BE2C (cell line): ENCODE results near the gene ACE2.

Source experiments
- DNase-seq: peaks from one replicate; pipeline ENCODE4 v3.0.0-alpha.2; 2020
- H3K27me3 ChIP-seq: fragments of 250-450 bp; sonication (Bioruptor Pico); 2 replicates; pipeline ENCODE4 v1.5.1; 2020; ENCODE audit warnings: mild to moderate bottlenecking
- H3K36me3 ChIP-seq: fragments of 250-450 bp; sonication (Bioruptor Pico); 2 replicates; pipeline ENCODE4 v1.5.1; 2020; ENCODE audit warnings: mild to moderate bottlenecking
- H3K4me1 ChIP-seq: fragments of 250-450 bp; sonication (Bioruptor Pico); 2 replicates; pipeline ENCODE4 v1.5.1; 2020
- H3K4me3 ChIP-seq: 2 replicates; pipeline ENCODE4 v1.5.1; 2011; ENCODE audit warnings: low read depth, low read length
- H3K9me3 ChIP-seq: fragments of 250-450 bp; sonication (Bioruptor Pico); 2 replicates; pipeline ENCODE4 v1.5.1; 2020
- TF ChIP-seq, protein P1 (sequence below): IDR thresholded peaks from 2 replicates; pipeline ENCODE4 v1.5.1; 2012; ENCODE audit warnings: mild to moderate bottlenecking, low read depth, low read length

Gene ACE2

DNA sequence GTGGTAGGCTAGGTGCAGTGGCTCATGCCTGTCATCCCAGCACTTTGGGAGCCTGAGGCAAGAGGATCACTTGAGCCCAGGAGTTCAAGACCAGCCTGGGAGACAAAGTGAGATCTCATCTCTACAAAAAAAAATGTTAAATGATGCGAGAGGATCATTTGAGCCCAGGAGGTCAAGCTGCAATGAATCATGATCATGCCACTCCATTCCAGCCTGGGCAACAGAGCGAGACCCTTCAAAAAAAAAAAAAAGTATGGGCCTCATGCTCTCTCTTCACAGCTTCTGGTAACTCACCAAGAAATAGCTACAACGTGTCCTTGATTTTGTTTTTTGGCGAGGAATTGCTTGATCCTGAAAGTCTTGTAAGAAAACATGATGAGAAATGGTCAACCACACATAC lies 1.3 kb downstream of the ACE2 start:
- H3K4me3 ChIP-seq: no peak overlapping the region
- TF ChIP-seq, protein P1, sequence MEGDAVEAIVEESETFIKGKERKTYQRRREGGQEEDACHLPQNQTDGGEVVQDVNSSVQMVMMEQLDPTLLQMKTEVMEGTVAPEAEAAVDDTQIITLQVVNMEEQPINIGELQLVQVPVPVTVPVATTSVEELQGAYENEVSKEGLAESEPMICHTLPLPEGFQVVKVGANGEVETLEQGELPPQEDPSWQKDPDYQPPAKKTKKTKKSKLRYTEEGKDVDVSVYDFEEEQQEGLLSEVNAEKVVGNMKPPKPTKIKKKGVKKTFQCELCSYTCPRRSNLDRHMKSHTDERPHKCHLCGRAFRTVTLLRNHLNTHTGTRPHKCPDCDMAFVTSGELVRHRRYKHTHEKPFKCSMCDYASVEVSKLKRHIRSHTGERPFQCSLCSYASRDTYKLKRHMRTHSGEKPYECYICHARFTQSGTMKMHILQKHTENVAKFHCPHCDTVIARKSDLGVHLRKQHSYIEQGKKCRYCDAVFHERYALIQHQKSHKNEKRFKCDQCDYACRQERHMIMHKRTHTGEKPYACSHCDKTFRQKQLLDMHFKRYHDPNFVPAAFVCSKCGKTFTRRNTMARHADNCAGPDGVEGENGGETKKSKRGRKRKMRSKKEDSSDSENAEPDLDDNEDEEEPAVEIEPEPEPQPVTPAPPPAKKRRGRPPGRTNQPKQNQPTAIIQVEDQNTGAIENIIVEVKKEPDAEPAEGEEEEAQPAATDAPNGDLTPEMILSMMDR: no peak
- no peaks in the 10 kb centered on the region for H3K9me3 ChIP-seq
- H3K4me1 ChIP-seq: no peaks in the 10 kb centered on the region
- no peak for DNase-seq
- H3K27me3 ChIP-seq: no peaks in the 10 kb centered on the region
- no peaks in the 10 kb centered on the region for H3K36me3 ChIP-seq

DNA sequence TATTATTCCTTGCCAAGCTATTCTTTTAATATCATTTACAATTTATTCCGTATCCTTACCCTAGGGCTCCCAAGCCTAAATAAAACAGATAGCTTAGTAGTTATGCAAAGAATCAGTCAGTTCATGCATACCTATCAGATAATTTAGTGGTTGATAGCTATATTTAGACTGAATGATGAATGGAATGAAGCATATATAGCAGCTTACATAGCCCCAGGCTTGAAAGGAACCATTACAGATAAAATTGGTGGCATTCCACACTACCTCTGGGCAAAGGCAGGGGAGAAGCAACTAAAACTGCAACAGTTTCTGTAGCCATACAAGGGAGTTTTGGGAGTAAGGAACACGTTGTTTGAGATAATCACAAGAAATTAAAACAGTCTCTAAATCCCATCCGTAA lies 2.7 kb downstream of the ACE2 start:
- Histone ChIP-seq H3K9me3 (no peaks in the 10 kb centered on the region), H3K4me3 (no peak overlapping the region), H3K4me1 (no peaks in the 10 kb centered on the region), H3K27me3 (no peaks in the 10 kb centered on the region), H3K36me3 (no peaks in the 10 kb centered on the region)
- no peak for DNase-seq
- TF ChIP-seq, protein P1: no peak

DNA sequence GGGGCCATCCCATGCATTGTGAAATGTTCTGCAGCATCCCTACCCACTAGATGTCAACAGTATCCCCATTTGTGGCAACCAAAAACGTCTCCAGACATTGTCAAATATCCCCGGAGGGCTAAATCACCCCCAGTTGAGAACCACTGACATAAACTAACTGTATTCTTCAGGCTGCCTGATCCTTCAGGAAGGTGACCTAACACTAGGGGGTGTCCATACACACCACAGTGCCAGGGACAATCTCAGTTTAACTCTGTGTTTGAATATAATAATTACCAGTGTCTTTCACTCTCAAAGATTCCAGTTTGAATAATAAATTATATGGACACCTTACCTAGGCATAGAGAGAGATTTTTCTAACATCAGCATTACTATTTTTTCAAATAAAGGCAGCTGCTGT lies 6.4 kb downstream of the ACE2 start:
- H3K36me3 ChIP-seq: no peaks in the 10 kb centered on the region
- TF ChIP-seq, protein P1: 0 out of 2 replicates have a peak, but pooled peaks have one; percentile 8
- H3K4me1 ChIP-seq: no peaks in the 10 kb centered on the region
- H3K9me3 ChIP-seq: no peaks in the 10 kb centered on the region
- DNase-seq: no peak
- no peak overlapping the region for H3K4me3 ChIP-seq
- no peaks in the 10 kb centered on the region for H3K27me3 ChIP-seq

DNA sequence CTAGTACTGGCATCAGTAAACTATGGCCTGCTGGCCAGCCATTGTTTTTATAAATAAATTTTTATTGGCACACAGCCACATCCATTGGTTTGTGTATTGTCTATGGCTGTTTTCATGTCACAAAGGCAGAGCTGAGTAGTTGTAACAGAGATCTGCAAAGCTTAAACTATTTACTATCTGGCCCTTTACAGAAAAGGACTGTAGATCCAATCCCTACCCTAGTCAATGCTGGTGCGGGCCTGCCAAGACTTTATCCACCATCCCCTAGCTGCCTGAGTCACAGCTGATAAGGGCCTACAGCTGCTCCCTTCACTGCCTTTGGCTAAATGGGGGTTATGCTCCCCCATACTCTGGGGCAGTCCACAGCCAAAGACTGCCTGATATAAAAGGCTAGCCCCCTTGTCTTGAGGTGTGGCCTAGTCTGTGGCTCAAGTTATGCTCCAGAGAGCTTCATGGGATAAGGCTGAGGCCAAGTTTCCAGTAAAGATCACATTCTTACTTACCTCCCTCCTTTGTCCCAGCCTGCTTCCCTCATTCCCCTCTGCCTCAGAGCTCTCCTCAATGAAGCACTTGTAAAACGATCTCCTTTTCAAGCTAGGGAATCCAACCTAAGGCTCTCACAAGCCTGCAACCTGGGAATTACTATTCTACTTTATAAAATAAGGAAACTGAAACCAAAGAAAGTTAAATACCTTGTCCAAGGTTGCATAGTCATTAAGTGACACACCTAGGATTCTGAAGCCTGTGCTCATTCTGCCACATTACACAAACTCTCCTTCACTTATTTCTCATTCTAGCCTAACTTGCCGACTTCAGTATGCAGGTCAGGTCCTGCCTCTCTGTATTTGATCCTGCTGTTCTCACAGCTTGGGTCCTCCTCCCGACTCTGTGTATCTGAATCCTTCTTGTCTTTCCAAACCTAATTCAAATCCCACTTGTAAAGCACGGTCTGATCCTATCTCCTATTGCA lies 20.7 kb downstream of the ACE2 start:
- TF ChIP-seq, protein P1: no peak
- Histone ChIP-seq H3K4me3 (no peak overlapping the region), H3K4me1 (no peaks in the 10 kb centered on the region), H3K27me3 (no peaks in the 10 kb centered on the region), H3K36me3 (no peaks in the 10 kb centered on the region), H3K9me3 (no peaks in the 10 kb centered on the region)
- peak; percentile 10 for DNase-seq

DNA sequence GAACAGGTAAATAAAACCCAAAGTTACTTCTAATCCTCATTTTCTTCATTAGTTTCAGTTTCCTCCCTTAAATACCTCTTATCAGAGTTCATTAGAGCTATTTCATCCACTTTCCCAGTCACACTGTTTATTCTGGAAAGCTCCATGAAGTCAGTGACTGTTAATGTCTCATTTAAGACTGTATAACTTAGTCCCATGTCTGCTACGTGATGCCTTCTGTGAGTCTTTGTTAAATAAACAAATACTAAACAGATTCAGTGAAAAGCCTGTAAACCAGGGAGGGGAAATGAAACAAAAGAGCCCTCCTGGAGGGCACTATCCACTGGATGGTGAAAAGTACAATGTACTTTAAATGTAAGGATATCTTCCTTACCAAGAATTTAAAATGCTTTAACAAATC lies 24.7 kb downstream of the ACE2 start:
- no peak overlapping the region for H3K4me3 ChIP-seq
- no peaks in the 10 kb centered on the region for H3K4me1 ChIP-seq
- TF ChIP-seq, protein P1: no peak
- no peaks in the 10 kb centered on the region for H3K9me3 ChIP-seq
- no peak for DNase-seq
- H3K36me3 ChIP-seq: no peaks in the 10 kb centered on the region
- no peaks in the 10 kb centered on the region for H3K27me3 ChIP-seq

DNA sequence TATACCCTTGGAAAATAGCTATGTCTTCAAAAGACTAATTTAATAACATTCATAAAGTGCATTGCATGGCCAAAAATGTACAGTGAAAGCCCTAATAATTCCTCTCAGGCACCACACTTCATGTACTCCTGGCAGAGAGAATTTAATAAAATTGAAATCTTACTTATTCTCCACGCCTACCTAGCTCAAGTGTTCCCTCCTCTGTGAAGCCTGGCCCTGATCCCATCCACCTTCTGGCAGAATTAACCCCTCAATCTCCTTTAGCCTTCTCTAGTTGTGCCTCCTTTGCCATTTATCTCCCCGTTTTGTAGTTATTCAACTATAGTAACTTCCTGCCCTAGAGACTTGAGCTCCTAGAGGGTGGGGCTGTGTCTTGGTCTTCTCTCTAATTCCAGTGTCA lies 26.7 kb downstream of the ACE2 start:
- TF ChIP-seq, protein P1: no peak

More for the DNA sequence above, 26.7 kb downstream of the ACE2 start:
- H3K36me3 ChIP-seq: no peaks in the 10 kb centered on the region
- no peaks in the 10 kb centered on the region for H3K9me3 ChIP-seq
- no peaks in the 10 kb centered on the region for H3K4me1 ChIP-seq
- H3K4me3 ChIP-seq: no peak overlapping the region
- no peak for DNase-seq
- H3K27me3 ChIP-seq: no peaks in the 10 kb centered on the region
